Measurements from ENCODE around the gene MST1. TPM values are rescaled to one million over a fixed set of nuclear protein-coding genes. Genes with fewer than 3 reads are reported as not detected.

The MST1 gene
- total and polyA plus RNA-seq, 2 of the 8 experiments (the other 6 are each of a cell fraction or from before 2014, with no cell fraction given): 6.2 to 9.5 TPM

DNA sequence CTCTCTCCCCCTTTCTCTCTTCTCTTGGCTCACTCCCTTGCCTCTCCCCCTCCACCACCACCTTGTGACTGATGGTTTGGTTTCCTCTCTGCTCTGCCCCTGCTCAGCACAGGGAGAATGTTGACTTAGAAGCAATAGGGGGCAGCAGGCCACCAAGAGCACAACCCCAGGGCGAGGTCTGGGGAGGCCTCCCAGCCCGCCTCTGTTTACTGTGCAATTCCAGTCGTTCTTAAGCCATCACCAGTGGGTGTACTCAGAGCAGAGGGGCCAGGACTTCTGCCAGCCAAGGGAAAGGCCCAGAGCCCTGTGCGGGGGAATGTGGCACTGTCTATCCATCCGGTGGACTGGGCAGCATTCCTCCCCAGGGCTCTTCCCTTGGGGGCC is 20.9 kb downstream of the MST1 start (continued):
- TF ChIP-seq BCL11A (IDR thresholded peaks at IDR 0.05; ENCODE audit: low read depth in 2 of 2, low read length in 2 of 2) (no peak), KDM4A (IDR thresholded peaks at IDR 0.05; ENCODE audit: low read depth, low read length, severe bottlenecking) (no peak), EP300 (IDR thresholded peaks at IDR 0.05; ENCODE audit: borderline replicate concordance in 1 of 2, low read depth in 2 of 2, low read length in 2 of 2) (no peak)
